Uterus (tissue), 2 donors: ENCODE measurements around the gene LOXL1.

ENCODE experiments used
- CTCF ChIP-seq, 4 experiments: fragments of 200-600 bp in 2 of 4; fragments of 450-650 bp in 2 of 4; sonication (generic) in 2 of 4; IDR thresholded peaks; one replicate each; pipeline ENCODE4 v1.5.1; 2016 to 2019; ENCODE audit warnings: antibody characterized with exemption in 4 of 4, mild to moderate bottlenecking in 2 of 4, moderate library complexity in 1 of 4
- POLR2A ChIP-seq, 2 donors: fragments of 450-650 bp; IDR thresholded peaks; one replicate each; pipeline ENCODE4 v1.6.1; 2016; ENCODE audit warnings: antibody characterized with exemption in 2 of 2, mild to moderate bottlenecking in 1 of 2, moderate library complexity in 1 of 2

GRCh38 chr15:73956743-73957135 lies 30.5 kb downstream of the LOXL1 start:
- no peak for TF ChIP-seq CTCF (IDR thresholded peaks at IDR 0.05)
- no peak for TF ChIP-seq POLR2A (IDR thresholded peaks at IDR 0.05)
